GM13976 (cell line): ENCODE measurements around the gene CES5A.
"Not testable (repeated sequence)": the region's sequence is repeated elsewhere in the genome, so short reads cannot be mapped to it uniquely, and the experiment has no call there.

ENCODE experiments used
- DNase-seq: peaks from one replicate; pipeline ENCODE4 v3.0.0; 2012; ENCODE audit warnings: low spot score
- in situ Hi-C: fragments of 300-500 bp; cut with MboI; formaldehyde crosslinking; loops from one replicate; pipeline ENCODE4 v1.12.0; 2022; ENCODE audit warnings: low sequenced_read_pairs, mixed read lengths, inconsistent platforms; ENCODE audit not compliant: unreplicated experiment
- TF ChIP-seq, protein P1 (sequence below): IDR thresholded peaks from 2 replicates; pipeline ENCODE4 v1.5.1; 2012; ENCODE audit warnings: borderline replicate concordance, mild to moderate bottlenecking; ENCODE audit not compliant: insufficient read depth; ENCODE audit errors: extremely low read depth, missing control alignments, control extremely low read depth

CES5A gene

GRCh38 chr16:55812951-55813350 is 62.2 kb downstream of the CES5A start:
- in situ Hi-C loops: no loop called here
- DNase-seq: no peak
- TF ChIP-seq, protein P1, sequence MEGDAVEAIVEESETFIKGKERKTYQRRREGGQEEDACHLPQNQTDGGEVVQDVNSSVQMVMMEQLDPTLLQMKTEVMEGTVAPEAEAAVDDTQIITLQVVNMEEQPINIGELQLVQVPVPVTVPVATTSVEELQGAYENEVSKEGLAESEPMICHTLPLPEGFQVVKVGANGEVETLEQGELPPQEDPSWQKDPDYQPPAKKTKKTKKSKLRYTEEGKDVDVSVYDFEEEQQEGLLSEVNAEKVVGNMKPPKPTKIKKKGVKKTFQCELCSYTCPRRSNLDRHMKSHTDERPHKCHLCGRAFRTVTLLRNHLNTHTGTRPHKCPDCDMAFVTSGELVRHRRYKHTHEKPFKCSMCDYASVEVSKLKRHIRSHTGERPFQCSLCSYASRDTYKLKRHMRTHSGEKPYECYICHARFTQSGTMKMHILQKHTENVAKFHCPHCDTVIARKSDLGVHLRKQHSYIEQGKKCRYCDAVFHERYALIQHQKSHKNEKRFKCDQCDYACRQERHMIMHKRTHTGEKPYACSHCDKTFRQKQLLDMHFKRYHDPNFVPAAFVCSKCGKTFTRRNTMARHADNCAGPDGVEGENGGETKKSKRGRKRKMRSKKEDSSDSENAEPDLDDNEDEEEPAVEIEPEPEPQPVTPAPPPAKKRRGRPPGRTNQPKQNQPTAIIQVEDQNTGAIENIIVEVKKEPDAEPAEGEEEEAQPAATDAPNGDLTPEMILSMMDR: no peak

DNA sequence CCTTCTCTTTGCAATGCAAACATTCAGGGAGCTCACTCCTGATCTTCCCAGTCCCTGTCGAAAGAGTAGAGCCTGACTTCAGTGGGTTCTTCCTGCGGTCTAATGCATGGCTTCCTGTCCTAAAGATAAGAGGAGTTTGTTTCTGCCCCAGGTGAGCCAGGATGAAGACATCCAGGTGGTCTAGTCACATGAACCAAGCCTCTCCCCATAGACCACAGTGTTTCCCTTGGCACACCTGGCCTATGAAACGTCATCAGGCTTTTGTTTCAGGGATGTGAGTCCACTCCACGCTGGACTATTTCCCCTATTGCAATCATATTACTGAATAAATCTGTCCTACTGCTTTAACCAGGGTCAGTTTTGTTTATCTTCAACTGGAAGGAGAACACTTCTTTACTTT is 63.4 kb downstream of the CES5A start:
- TF ChIP-seq, protein P1: no peak
- in situ Hi-C loops: no loop called here
- no peak for DNase-seq

- DNase-seq: no peak
- in situ Hi-C loops: no loop called here
- TF ChIP-seq, protein P1: no peak
These were observed 64.7 kb downstream of the CES5A start for GRCh38 chr16:55810451-55810961.

GRCh38 chr16:55809851-55810250 is 65.3 kb downstream of the CES5A start:
- no peak for DNase-seq
- in situ Hi-C loops: no loop called here
- TF ChIP-seq, protein P1: no peak

DNA sequence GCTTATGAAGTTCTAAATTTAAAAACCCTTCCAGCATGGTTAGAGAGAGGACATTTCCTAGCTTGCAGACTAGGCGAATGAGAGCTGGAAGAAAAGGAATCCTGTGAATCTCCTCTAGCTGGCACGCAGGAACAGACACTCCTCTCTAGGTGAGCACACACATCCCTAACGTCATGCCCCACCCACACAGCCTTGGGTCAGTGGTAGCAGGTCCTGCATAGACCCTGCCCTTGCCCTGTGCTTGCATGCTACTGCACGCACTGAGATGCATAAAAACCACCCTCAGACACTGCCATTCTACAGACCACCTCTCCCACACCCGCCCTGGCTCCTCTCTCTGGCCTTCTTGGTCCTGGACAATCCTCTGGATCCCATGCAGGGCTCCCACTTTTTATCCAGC is 65.8 kb downstream of the CES5A start:
- DNase-seq: no peak
- TF ChIP-seq, protein P1: no peak
- in situ Hi-C loops: no loop called here

DNA sequence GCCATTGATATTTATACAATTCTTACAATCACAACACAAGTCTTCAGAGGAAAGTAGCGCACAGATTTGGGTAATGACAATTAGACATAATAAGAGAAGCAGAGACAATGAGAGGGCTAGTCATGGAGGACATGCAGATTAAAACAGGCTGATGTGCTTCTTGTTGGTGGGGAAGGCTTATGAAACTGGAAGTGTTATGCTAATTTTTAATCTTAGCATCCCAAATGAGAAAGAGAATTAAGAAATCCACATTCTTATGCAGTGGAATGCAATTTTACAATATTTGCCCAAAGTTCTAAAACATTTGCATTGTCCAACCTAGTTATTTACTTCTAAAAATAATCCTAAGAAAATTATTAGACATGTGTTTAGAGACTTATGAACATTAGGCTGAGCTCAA is 66.9 kb downstream of the CES5A start:
- in situ Hi-C loops, DNase-seq: not testable (repeated sequence)

GRCh38 chr16:55805104-55805503 is 70.1 kb downstream of the CES5A start:
- in situ Hi-C loops: not testable (repeated sequence)

GRCh38 chr16:55803681-55804080 is 71.5 kb downstream of the CES5A start:
- in situ Hi-C loops, DNase-seq: not testable (repeated sequence)

More at GRCh38 chr16:55805104-55805503, 70.1 kb downstream of the CES5A start:
- not testable (repeated sequence) for DNase-seq
